PC-9 (cell line): ENCODE data around the gene MALRD1.

Experiments
- CTCF ChIP-seq: fragments of 200-600 bp; sonication (generic); conservative IDR thresholded peaks from 2 replicates; pipeline ENCODE4 v1.6.1; 2017; ENCODE audit warnings: mixed run types, antibody characterized with exemption, mild to moderate bottlenecking, moderate library complexity
- EZH2 ChIP-seq: fragments of 200-600 bp; sonication (generic); IDR thresholded peaks from 2 replicates; pipeline ENCODE4 v1.8.0; 2017; ENCODE audit warnings: antibody characterized with exemption, low read depth

GRCh38 chr10:19231034-19231433, 182.4 kb downstream of the MALRD1 start:
- TF ChIP-seq CTCF: no peak
- TF ChIP-seq EZH2: no peak
